HG02943 (cell line): ENCODE measurements around the gene TBC1D22A.

ENCODE experiments used
- ATAC-seq: cut with Tn5 transposase; IDR thresholded peaks from one replicate; pipeline ENCODE4 v1.9.1; 2021; ENCODE audit warnings: mild to moderate bottlenecking, low read depth, moderate library complexity; ENCODE audit not compliant: unreplicated experiment

Gene TBC1D22A

GRCh38 chr22:46871826-46872225 lies 109.4 kb downstream of the TBC1D22A start:
- no peak for ATAC-seq

DNA sequence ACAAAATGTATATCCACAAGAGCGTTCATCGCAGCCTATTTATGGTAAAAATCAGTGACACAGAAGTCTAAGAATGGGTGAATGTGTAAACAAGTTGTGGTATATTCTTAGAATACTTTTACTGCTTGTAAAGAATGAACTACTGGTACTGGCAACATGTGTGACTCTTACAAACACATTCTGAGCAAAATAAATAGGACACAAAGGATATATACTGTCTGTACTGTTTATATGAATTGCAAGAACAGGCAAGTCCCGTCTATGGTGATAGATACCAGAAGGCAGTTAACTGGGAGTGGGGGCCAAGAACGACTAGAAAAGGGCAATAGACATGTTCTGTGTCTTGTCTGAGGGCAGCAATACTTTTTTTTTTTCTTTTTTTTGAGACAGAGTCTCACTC lies 112.6 kb downstream of the TBC1D22A start:
- no peak for ATAC-seq

- ATAC-seq: no peak
These were observed 114.0 kb downstream of the TBC1D22A start for GRCh38 chr22:46876357-46876934.

GRCh38 chr22:46878191-46878948 lies 115.9 kb downstream of the TBC1D22A start:
- no peak for ATAC-seq

DNA sequence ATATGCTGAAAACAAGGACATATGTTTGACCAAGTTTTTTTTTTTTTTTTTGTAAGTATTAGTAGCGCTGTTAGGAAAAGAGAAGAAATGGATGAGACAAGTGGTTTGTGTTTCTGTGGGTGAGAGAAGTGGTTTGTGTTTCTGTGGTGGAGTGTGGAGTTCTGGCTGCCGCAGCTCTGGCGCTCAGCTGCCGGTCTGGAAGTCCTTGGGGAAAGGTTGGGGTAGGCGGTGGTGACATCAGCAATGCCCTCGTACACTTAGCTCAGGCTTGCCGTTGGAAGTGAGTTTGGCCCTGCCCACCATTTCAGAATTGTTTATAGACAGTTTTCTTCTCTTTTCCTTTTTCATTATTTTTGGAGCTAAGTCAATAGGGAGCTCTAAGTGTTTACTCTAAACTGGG lies 116.6 kb downstream of the TBC1D22A start:
- no peak for ATAC-seq

GRCh38 chr22:46881373-46882118 lies 119.1 kb downstream of the TBC1D22A start:
- ATAC-seq: no peak

DNA sequence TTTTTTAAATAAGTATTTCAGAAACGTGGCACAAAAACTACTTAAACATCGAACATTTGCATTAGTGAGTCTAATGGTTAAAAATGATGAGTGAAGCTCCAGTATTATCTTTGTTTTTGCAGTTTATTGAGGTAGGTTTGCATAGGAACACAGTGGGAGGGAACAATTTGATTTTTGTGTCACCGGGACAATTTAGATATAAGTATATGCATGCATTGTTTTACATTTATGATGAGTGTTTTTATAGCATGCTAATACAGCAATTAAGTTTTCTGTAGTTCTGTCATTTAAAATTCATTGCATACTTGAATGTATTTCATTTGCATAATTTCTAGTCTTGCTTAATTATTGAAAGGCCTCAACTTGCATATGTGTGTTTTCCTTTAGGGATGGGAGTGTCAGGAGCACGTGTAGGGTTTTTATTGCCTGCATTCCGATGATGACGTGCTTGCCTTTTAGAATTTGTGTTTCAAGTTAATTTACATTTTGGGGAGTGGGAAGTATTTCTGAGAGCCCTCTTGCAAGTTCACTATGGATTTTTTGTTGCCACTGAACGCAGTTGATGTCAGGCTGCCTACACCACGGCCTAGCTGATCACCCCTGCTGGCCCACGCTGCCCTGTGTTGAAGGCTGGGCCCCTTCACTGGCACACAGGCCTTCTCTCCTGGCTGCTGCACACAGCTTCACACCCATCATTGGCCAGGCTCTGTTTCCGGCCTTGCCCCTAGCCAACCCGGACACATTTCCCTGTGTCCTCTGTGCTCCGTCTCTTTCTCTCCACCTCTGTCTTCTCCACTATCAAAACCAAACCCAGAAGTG lies 120.9 kb downstream of the TBC1D22A start:
- no peak for ATAC-seq

DNA sequence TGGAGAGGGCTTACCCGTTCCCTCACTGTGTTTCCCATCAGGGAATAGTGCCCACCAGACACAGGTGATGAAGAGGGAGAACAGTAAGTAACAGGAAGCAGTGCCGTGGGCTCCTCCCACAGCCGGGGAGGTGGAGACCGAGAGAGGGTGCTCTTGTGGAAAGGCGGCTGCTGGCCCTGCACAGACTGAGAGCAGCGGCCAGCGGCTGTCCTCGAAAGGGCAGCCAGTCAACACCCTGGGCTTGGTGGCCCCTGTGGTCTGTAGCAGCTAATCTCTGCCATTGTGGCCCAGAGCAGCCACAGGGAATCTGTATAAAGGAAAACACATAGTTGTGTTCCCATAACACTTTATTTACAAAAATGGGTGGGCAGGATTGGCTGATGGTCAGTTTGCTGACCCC lies 121.9 kb downstream of the TBC1D22A start:
- ATAC-seq: no peak

DNA sequence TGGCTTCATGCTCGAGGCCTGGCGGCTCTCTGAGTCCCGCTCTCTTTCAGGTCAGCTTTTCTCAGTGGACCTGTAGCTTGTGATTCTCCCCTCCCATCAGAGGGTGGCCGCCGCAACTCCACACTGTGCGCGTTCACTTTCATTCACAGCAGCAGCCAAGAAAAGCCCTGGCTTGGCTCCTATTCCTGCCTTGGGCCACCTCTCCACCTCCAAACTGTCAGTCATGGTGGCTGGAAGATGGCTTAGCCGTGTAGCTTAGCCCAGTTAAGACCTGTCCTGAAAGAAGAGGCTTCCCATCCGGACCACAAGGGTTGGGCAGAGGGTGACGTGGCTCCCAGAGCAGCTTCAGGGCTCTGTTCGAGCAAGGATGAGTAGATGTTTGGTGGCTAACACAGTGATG lies 125.5 kb downstream of the TBC1D22A start:
- no peak for ATAC-seq

DNA sequence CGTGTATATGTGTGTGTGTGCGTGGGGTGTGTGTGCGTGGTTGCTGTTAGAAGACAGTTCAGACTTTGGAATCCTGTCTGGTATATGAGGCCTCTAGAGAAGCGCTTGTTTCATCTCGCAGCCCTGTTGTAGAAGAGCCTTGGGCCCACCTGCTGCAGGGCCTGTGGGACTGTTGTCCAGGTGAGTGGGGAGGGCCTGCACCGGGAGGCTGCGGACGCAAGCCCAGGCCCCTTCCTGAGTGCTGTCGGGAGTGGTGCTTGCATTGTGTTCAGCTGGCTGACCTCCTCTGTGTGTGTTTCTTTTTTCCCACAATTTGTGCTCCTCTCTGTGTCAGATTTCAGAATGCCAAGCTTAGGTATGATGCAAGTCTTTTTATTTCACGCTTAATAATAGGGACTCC lies 128.4 kb downstream of the TBC1D22A start:
- no peak for ATAC-seq

DNA sequence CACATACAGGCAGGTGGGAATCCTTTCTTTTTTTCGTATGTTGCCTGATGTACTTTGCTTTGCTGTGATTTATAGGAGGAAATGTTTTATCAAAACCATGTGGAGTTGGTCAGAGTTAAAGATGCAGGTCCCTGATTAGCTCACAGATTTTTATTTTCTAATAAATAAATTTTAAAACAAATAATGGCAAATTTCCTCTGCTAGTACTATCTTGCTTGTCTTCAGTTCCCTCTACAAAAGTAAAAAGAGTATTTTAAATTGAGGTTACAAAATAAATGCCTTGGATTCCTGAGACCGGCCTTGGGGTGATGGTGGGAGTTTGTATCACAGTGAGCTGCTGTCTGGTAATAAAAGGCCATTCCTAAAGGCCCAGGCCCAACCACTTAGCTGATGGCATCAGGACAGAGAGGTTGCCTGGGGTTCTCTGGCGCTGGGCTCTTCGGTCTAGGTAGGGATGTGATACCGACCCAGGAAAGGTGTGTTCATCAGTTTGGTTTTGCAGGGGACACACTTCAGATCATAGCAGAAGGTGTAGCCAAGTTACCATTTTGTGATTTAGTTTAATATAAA lies 129.0 kb downstream of the TBC1D22A start:
- no peak for ATAC-seq

DNA sequence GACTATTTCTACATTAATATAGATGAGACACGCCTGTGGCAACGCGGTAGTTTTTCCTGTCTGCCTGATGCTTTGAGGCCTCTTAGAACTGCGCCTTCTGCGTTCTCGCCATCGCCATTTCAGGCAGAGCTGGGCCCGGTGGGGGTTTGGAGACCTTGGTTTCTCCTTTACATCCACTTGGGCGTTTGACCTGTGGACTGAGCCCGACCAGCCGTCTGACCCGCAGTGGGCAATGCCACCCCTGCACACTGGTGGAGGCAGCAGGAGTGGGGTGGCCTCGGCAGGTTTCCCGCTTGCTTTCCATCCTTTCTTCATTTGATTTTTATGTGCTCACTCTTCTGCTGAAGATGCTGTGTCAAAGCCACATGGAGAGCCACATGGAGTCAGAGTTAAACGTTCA lies 130.4 kb downstream of the TBC1D22A start:
- no peak for ATAC-seq

DNA sequence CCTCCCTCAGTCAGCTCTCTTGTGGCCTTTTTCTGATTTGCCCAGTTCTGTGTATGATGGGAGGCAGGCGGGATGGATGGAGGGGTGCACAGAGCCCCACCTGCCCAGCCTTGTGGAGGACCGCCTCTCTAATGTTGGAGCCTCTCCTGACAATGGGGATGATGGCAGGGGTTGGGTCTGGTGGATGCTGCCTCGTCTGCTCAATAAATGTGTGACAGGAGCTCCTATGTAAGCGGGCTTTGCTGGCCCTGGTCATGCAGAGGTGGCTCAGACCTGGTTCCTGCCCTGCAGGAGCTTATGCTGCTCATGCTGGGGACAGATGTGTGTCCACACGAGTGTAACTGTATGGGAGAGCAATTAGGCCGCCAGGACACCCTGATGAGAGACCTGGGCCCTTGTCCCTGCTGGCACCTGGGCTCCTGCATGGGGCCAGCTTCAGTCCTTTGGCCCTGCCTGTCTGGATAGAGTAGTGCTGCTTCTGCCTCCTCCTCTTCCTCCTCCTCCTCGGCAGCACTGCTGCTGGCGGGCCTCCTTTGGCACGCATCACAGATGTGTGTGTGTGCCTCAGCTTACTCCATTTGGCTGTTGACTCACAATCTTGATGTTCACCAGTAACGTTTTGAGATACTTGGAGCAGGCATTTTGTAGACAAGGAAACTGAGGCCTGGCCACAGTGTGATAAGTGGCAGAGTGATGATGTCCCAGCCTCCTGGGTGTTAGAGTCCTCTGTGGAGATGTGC lies 131.0 kb downstream of the TBC1D22A start:
- ATAC-seq: no peak

DNA sequence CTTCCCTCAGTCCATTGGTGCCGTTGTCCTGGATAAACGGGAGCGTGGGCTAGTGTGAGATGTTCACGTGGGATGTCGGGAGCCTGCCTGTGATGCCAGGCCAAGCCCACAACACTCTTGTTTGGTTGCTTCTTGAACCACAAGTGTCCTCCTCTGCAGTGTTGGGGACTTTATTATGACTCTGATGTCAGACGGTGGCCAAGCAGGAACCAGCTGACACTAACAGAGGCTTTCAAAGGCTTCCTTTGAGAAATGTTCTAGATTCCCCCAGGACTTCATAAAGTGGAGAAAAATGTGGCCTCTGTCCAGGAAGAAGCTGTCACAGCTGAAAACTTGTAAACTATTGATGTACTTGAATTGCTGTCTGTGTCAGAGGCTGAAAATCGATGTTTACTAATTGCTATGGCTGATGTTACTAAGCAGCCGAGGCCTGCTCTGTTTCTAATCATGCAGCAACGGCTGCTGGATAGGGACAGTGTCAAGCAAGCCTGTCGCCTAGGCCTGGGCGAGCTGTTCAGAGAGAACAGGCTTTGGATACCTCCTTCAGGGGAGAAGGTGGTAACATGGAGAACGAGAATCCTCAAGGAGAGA lies 131.7 kb downstream of the TBC1D22A start:
- no peak for ATAC-seq

GRCh38 chr22:46894851-46895640 lies 132.6 kb downstream of the TBC1D22A start:
- ATAC-seq: no peak

GRCh38 chr22:46895753-46896152 lies 133.3 kb downstream of the TBC1D22A start:
- no peak for ATAC-seq

DNA sequence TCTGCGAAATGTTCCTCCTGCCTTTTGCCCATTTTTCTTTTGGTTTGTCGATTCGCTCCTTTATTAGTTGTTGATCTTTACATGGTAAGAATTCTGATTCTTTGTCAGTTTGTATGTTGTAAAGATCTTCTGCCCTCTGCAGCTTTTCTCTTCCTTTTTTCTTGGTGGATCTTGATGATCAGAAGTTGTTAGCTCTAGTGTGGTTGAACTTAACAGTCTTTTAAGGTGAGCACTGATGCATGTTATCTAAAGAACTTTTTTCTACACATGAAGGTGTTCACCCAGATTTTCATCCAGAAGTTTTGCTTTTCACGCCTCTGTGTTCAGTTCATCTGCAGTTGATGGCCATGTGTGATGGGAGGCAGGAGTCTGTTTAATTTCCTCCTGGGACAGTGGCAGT lies 133.7 kb downstream of the TBC1D22A start:
- ATAC-seq: no peak

DNA sequence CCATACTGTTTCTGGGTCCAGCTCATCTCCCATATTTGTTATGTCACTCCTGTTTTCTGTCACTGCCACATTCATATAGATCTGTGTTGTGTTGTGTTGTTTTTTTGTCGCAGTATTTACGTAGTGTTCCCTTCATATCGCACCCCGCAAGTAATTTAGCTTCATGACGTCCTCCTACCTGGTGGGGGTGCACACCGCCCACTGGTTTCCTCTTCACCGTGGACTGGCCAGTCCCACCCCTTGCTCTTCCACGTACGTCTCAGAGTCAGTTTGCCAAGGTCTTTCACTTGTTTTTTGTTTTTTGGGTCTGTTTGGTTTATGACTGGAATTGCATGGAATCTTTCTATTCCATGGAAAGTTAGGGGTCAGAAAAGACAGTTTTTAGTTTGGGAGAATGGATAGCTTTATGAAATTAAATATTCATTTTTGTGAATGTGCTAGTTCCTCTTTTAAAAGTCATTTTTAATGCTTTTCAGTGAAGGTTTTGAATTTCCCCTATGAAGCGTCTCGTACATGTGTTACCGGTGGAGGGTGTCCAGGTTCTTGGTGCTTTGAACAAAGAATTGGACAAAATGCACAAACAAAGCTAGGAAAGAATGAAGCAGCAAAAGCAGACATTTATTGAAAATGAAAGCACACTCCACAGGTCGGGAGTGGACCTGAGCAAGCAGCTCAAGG lies 134.3 kb downstream of the TBC1D22A start:
- no peak for ATAC-seq
